Measurements from ENCODE around the gene NPR1.
"Not testable (repeated sequence)": the region's sequence is repeated elsewhere in the genome, so short reads cannot be mapped to it uniquely, and the experiment has no call there.

Gene NPR1

GRCh38 chr1:153669606-153670005 is 8.9 kb upstream of the NPR1 start:
- H3K4me3 ChIP-seq (ENCODE audit: low read depth, low read length), result peak overlapping the region; percentile 94
- TF ChIP-seq CTCF (IDR thresholded peaks at IDR 0.05; ENCODE audit: control insufficient read depth, extremely low read depth, insufficient read depth), result no peak
- DNase-seq (ENCODE audit: low read depth), result no peak

GRCh38 chr1:153670257-153670858 is 8.1 kb upstream of the NPR1 start:
- no peak for TF ChIP-seq CTCF (IDR thresholded peaks at IDR 0.05; ENCODE audit: control insufficient read depth, extremely low read depth, insufficient read depth)
- no peak for DNase-seq (ENCODE audit: low read depth)
- H3K4me3 ChIP-seq (ENCODE audit: low read depth, low read length), result peak overlapping the region; percentile 94

- peak; percentile 47 for TF ChIP-seq CTCF (IDR thresholded peaks at IDR 0.05; ENCODE audit: control insufficient read depth, extremely low read depth, insufficient read depth)
- DNase-seq (ENCODE audit: low read depth), result peak; percentile 99
- H3K4me3 ChIP-seq (ENCODE audit: low read depth, low read length), result peak within 1 kb of the TSS; percentile 94
Observed at GRCh38 chr1:153670859-153671627, 7.4 kb upstream of the NPR1 start, which contains the start of gene ILF2. Gene ILF2 (minus strand): TSS chr1:153670993. CDS start chr1:153670922, 71 bp downstream.

- DNase-seq (ENCODE audit: low read depth), result not testable (repeated sequence)
- TF ChIP-seq CTCF (IDR thresholded peaks at IDR 0.05; ENCODE audit: control insufficient read depth, extremely low read depth, insufficient read depth), result 0 out of 2 replicates have a peak, but pooled peaks have one; percentile 7
- H3K4me3 ChIP-seq (ENCODE audit: low read depth, low read length), result peak overlapping the region; percentile 63
Observed at GRCh38 chr1:153671628-153672353, 6.7 kb upstream of the NPR1 start.

- TF ChIP-seq CTCF (IDR thresholded peaks at IDR 0.05; ENCODE audit: control insufficient read depth, extremely low read depth, insufficient read depth), result no peak
- no peak for DNase-seq (ENCODE audit: low read depth)
- H3K4me3 ChIP-seq (ENCODE audit: low read depth, low read length), result no peak overlapping the region
Observed at GRCh38 chr1:153673511-153673910, 5.0 kb upstream of the NPR1 start.

GRCh38 chr1:153677718-153678518 is 570 bp upstream of the NPR1 start:
- no peak overlapping the region; the same call in 1 of the 2 replicates for H3K4me3 ChIP-seq (ENCODE audit: low read depth, low read length)
- TF ChIP-seq CTCF (IDR thresholded peaks at IDR 0.05; ENCODE audit: control insufficient read depth, extremely low read depth, insufficient read depth), result peak; percentile 96
- no peak for DNase-seq (ENCODE audit: low read depth)
